ENCODE measurements around the gene RYR3.

- TF ChIP-seq POLR2A (IDR thresholded peaks at IDR 0.05; ENCODE audit: low read depth, low read length) (no peak), TAF1 (IDR thresholded peaks at IDR 0.05; ENCODE audit: borderline replicate concordance, low read depth, low read length) (no peak)
Observed at GRCh38 chr15:33411596-33412540, 101.1 kb downstream of the RYR3 start.
